ENCODE measurements around the gene NGB. TPM values are rescaled to one million over a fixed set of nuclear protein-coding genes. Genes with fewer than 3 reads are reported as not detected.

Gene NGB
- total and polyA plus RNA-seq, 2 of the 8 experiments (the other 6 are each of a cell fraction or from before 2014, with no cell fraction given), result 0.30 to 0.60 TPM

- TF ChIP-seq, protein P1, sequence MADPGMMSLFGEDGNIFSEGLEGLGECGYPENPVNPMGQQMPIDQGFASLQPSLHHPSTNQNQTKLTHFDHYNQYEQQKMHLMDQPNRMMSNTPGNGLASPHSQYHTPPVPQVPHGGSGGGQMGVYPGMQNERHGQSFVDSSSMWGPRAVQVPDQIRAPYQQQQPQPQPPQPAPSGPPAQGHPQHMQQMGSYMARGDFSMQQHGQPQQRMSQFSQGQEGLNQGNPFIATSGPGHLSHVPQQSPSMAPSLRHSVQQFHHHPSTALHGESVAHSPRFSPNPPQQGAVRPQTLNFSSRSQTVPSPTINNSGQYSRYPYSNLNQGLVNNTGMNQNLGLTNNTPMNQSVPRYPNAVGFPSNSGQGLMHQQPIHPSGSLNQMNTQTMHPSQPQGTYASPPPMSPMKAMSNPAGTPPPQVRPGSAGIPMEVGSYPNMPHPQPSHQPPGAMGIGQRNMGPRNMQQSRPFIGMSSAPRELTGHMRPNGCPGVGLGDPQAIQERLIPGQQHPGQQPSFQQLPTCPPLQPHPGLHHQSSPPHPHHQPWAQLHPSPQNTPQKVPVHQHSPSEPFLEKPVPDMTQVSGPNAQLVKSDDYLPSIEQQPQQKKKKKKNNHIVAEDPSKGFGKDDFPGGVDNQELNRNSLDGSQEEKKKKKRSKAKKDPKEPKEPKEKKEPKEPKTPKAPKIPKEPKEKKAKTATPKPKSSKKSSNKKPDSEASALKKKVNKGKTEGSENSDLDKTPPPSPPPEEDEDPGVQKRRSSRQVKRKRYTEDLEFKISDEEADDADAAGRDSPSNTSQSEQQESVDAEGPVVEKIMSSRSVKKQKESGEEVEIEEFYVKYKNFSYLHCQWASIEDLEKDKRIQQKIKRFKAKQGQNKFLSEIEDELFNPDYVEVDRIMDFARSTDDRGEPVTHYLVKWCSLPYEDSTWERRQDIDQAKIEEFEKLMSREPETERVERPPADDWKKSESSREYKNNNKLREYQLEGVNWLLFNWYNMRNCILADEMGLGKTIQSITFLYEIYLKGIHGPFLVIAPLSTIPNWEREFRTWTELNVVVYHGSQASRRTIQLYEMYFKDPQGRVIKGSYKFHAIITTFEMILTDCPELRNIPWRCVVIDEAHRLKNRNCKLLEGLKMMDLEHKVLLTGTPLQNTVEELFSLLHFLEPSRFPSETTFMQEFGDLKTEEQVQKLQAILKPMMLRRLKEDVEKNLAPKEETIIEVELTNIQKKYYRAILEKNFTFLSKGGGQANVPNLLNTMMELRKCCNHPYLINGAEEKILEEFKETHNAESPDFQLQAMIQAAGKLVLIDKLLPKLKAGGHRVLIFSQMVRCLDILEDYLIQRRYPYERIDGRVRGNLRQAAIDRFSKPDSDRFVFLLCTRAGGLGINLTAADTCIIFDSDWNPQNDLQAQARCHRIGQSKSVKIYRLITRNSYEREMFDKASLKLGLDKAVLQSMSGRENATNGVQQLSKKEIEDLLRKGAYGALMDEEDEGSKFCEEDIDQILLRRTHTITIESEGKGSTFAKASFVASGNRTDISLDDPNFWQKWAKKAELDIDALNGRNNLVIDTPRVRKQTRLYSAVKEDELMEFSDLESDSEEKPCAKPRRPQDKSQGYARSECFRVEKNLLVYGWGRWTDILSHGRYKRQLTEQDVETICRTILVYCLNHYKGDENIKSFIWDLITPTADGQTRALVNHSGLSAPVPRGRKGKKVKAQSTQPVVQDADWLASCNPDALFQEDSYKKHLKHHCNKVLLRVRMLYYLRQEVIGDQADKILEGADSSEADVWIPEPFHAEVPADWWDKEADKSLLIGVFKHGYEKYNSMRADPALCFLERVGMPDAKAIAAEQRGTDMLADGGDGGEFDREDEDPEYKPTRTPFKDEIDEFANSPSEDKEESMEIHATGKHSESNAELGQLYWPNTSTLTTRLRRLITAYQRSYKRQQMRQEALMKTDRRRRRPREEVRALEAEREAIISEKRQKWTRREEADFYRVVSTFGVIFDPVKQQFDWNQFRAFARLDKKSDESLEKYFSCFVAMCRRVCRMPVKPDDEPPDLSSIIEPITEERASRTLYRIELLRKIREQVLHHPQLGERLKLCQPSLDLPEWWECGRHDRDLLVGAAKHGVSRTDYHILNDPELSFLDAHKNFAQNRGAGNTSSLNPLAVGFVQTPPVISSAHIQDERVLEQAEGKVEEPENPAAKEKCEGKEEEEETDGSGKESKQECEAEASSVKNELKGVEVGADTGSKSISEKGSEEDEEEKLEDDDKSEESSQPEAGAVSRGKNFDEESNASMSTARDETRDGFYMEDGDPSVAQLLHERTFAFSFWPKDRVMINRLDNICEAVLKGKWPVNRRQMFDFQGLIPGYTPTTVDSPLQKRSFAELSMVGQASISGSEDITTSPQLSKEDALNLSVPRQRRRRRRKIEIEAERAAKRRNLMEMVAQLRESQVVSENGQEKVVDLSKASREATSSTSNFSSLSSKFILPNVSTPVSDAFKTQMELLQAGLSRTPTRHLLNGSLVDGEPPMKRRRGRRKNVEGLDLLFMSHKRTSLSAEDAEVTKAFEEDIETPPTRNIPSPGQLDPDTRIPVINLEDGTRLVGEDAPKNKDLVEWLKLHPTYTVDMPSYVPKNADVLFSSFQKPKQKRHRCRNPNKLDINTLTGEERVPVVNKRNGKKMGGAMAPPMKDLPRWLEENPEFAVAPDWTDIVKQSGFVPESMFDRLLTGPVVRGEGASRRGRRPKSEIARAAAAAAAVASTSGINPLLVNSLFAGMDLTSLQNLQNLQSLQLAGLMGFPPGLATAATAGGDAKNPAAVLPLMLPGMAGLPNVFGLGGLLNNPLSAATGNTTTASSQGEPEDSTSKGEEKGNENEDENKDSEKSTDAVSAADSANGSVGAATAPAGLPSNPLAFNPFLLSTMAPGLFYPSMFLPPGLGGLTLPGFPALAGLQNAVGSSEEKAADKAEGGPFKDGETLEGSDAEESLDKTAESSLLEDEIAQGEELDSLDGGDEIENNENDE (IDR thresholded peaks at IDR 0.05; ENCODE audit: insufficient replicate concordance, low read length), result no peak
- TF ChIP-seq CEBPB (IDR thresholded peaks at IDR 0.05; ENCODE audit: low read depth, low read length) (no peak), JUN (IDR thresholded peaks at IDR 0.05; ENCODE audit: low read depth, low read length) (no peak), NANOG (IDR thresholded peaks at IDR 0.05; ENCODE audit: insufficient read depth, low read depth, low read length, poor library complexity, severe bottlenecking) (no peak), SIRT6 (IDR thresholded peaks at IDR 0.05; ENCODE audit: low read length) (no peak), KDM5A (IDR thresholded peaks at IDR 0.05; ENCODE audit: low read length) (no peak), CBX5 (IDR thresholded peaks at IDR 0.05; ENCODE audit: low read depth, low read length) (no peak), CTBP2 (IDR thresholded peaks at IDR 0.05; ENCODE audit: borderline replicate concordance, insufficient read depth, insufficient read length, low read length) (no peak)
Measured at GRCh38 chr14:77224212-77224611, 46.8 kb downstream of the NGB start (continued).

Measured in H1 (cell line).